Osteocyte (in vitro differentiated cells): ENCODE results near the gene LRRC27. TPM values are rescaled to one million over a fixed set of nuclear protein-coding genes. Genes with fewer than 3 reads are reported as not detected.
"Not testable (repeated sequence)": the region's sequence is repeated elsewhere in the genome, so short reads cannot be mapped to it uniquely, and the experiment has no call there.

ENCODE experiments used
- DNase-seq: peaks from one replicate; pipeline ENCODE4 v3.0.0; 2021; ENCODE audit warnings: mixed read lengths; ENCODE audit not compliant: unreplicated experiment; ENCODE audit errors: extremely low spot score
- H3K27ac Mint-ChIP-seq: one replicate; pipeline ENCODE4 v1.8.0; 2021; ENCODE audit warnings: mild to moderate bottlenecking, mixed read lengths; ENCODE audit not compliant: unreplicated experiment
- H3K27me3 Mint-ChIP-seq: one replicate; pipeline ENCODE4 v1.8.0; 2021; ENCODE audit warnings: mixed read lengths; ENCODE audit not compliant: unreplicated experiment
- H3K36me3 Mint-ChIP-seq: one replicate; pipeline ENCODE4 v1.8.0; 2021; ENCODE audit warnings: mixed read lengths; ENCODE audit not compliant: unreplicated experiment
- H3K4me1 Mint-ChIP-seq: one replicate; pipeline ENCODE4 v1.8.0; 2021; ENCODE audit warnings: mixed read lengths; ENCODE audit not compliant: unreplicated experiment
- H3K4me3 Mint-ChIP-seq: one replicate; pipeline ENCODE4 v1.8.0; 2021; ENCODE audit warnings: mild to moderate bottlenecking, moderate library complexity, mixed read lengths; ENCODE audit not compliant: unreplicated experiment
- H3K9me3 Mint-ChIP-seq: one replicate; pipeline ENCODE4 v1.8.0; 2021; ENCODE audit warnings: mixed read lengths; ENCODE audit not compliant: unreplicated experiment
- total RNA-seq: library from RNA; stranded (reverse); gene quantifications from 2 replicates; pipeline ENCODE4 v1.2.1, GENCODE V29; 2021
- TF ChIP-seq, protein P1 (sequence below): fragments of 200-600 bp; sonication (generic); IDR thresholded peaks from 2 replicates; pipeline ENCODE4 v1.5.0; 2021; ENCODE audit warnings: antibody characterized with exemption, mild to moderate bottlenecking, moderate library complexity

The LRRC27 gene
- total RNA-seq, 1 donor from 2014 or later = 18.9 TPM

DNA sequence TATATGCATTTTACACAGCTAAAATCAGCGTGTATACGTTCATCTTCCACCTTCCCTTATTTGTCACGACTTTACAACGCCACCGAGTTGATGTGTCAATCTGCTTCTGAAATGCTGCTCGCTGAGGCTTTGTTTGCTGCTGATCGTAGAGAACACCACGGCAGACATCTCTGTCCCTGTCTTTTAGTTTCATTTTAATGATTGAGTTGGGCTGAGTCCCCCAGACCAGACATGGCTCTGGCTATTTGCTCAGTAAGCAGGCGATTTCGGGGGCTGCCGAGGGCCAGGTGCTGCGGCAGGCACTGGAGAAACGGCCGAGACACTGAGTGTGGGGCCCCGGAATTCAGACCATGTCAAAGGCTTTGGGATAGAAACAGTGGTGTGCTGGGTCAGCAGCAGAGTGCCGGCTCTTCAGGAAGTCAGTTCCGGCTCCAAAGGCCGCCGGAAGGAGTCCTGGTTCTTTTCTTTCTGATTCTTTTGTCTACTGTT lies 5.0 kb downstream of the LRRC27 start:
- Mint-ChIP-seq H3K4me1 (peaks cover 21% of the 10 kb centered on the region), H3K36me3 (peaks cover 15% of the 10 kb centered on the region), H3K27ac (peak overlapping the region; percentile 93), H3K27me3 (no peaks in the 10 kb centered on the region), H3K9me3 (no peaks in the 10 kb centered on the region), H3K4me3 (peak overlapping the region; percentile 77)
- TF ChIP-seq, protein P1, sequence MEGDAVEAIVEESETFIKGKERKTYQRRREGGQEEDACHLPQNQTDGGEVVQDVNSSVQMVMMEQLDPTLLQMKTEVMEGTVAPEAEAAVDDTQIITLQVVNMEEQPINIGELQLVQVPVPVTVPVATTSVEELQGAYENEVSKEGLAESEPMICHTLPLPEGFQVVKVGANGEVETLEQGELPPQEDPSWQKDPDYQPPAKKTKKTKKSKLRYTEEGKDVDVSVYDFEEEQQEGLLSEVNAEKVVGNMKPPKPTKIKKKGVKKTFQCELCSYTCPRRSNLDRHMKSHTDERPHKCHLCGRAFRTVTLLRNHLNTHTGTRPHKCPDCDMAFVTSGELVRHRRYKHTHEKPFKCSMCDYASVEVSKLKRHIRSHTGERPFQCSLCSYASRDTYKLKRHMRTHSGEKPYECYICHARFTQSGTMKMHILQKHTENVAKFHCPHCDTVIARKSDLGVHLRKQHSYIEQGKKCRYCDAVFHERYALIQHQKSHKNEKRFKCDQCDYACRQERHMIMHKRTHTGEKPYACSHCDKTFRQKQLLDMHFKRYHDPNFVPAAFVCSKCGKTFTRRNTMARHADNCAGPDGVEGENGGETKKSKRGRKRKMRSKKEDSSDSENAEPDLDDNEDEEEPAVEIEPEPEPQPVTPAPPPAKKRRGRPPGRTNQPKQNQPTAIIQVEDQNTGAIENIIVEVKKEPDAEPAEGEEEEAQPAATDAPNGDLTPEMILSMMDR = no peak
- no peak for DNase-seq

DNA sequence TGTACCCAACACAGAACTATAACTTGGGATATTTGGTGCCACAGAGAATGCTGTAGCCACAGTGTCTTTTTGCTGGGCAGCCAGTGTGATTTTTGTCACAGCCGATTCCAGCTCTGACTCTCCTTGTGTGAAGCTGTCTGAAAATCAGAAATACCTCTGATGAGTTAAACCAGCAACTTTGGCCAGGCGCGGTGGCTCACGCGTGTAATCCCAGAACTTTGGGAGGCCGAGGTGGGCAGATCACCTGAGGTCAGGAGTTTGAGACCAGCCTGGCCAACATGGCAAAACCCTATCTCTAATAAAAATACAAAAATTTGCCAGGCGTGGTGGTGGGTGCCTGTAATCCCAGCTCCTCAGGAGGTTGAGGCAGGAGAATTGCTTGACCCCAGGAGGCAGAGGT lies 5.9 kb downstream of the LRRC27 start:
- peak overlapping the region; percentile 77 for H3K4me3 Mint-ChIP-seq
- H3K27ac Mint-ChIP-seq = peak overlapping the region; percentile 93
- H3K27me3 Mint-ChIP-seq, DNase-seq, H3K9me3 Mint-ChIP-seq: not testable (repeated sequence)
- peaks cover 18% of the 10 kb centered on the region for H3K4me1 Mint-ChIP-seq
- peaks cover 23% of the 10 kb centered on the region for H3K36me3 Mint-ChIP-seq

DNA sequence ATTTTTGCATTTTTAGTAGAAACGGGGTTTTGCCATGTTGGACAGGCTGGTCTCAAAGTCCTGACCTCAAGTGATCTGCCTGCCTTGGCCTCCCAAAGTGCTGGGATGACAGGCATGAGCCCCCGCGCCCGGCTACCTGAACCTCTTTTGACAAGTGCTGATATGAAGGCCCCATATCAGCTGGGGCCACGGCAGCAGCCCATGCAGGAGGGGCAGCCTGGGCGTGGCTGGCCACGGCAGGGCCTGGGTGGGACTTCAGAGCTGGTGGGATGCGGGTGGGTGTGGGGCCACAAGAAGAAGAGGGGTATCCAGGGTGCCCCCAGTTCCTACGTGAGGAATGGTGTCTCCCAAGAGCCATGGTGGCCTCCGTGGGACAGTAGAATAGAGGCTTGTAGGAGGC lies 6.9 kb downstream of the LRRC27 start:
- H3K27ac Mint-ChIP-seq = no peak overlapping the region
- no peak for DNase-seq

DNA sequence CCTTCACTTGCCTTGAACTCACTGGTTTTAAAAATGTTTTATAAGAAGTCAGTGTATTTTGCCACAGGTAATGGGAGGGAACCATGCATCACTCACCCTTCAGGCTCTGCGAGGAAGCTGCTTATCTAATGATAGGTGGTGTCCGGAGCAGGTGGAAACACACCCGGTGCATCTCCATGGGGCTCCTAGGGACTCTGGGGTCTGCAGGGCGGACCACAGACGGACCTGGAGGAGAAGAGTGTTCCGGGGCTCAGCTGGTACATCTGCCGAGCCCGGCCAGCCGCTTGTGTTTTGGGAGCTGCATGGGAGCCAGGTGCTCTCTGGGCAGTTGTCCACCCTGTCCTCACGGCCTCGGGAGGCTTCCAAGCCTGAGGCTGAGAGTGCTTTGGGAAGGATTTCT lies 7.3 kb downstream of the LRRC27 start:
- TF ChIP-seq, protein P1 = no peak
- no peaks in the 10 kb centered on the region for H3K9me3 Mint-ChIP-seq
- H3K27ac Mint-ChIP-seq = no peak overlapping the region
- no peak for DNase-seq
- H3K4me1 Mint-ChIP-seq = peaks cover 12% of the 10 kb centered on the region
- H3K27me3 Mint-ChIP-seq = no peaks in the 10 kb centered on the region
- H3K4me3 Mint-ChIP-seq = no peak overlapping the region
- peaks cover 23% of the 10 kb centered on the region for H3K36me3 Mint-ChIP-seq

More for the DNA sequence above, 6.9 kb downstream of the LRRC27 start:
- TF ChIP-seq, protein P1 = no peak
- Mint-ChIP-seq H3K9me3 (no peaks in the 10 kb centered on the region), H3K27me3 (no peaks in the 10 kb centered on the region), H3K4me1 (peaks cover 12% of the 10 kb centered on the region), H3K36me3 (peaks cover 23% of the 10 kb centered on the region), H3K4me3 (no peak overlapping the region)

DNA sequence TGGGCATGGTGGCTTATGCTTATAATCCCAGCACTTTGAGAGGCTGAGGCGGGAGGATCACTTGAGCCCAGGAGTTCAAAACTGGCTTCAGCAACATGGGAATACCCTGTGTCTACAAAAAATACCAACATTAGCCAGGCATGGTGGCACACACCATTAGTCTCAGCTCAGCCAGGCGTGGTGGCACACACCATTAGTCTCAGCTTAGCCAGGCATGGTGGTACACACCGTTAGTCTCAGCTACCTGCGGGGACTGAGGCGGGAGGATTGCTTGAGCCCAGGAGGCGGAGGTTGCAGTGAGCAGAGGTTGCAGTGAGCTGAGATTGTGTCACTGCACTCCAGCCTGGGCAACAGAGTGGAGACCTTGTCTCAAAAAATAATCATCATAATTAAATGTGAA lies 9.0 kb downstream of the LRRC27 start:
- Mint-ChIP-seq H3K27ac (no peak overlapping the region), H3K36me3 (peaks cover 37% of the 10 kb centered on the region), H3K9me3 (no peaks in the 10 kb centered on the region), H3K27me3 (no peaks in the 10 kb centered on the region), H3K4me3 (no peak overlapping the region), H3K4me1 (peaks cover 12% of the 10 kb centered on the region)
- TF ChIP-seq, protein P1 = no peak
- DNase-seq = no peak

DNA sequence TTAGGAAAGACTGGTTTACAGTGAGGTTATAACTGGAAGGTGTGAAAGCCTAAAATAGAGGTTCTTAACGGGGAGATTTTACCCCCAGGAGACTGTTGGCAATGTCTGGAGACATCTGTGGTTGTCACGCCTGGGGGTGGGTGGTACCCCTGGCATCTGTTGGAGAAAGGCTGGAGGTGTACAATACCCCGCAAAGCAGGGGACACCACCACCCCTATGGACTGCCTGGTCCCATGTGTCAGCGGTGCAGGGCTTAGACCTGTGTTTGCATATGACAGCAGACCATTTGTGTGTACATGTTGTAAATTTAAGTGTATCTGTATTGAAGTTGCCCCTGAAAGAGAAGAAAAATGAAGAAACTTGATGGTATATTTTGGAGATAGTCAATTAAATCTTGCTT lies 9.8 kb downstream of the LRRC27 start:
- TF ChIP-seq, protein P1 = no peak
- no peak for DNase-seq
- Mint-ChIP-seq H3K9me3 (no peaks in the 10 kb centered on the region), H3K4me3 (no peak overlapping the region), H3K4me1 (peaks cover 9% of the 10 kb centered on the region), H3K27ac (no peak overlapping the region), H3K27me3 (no peaks in the 10 kb centered on the region), H3K36me3 (peaks cover 37% of the 10 kb centered on the region)
